Hepatic stellate cell (primary cell): ENCODE measurements around the gene ABL2.

ENCODE experiments used
- DNase-seq: peaks from one replicate; pipeline ENCODE4 v3.0.0; 2011; ENCODE audit warnings: low spot score

The ABL2 gene

DNA sequence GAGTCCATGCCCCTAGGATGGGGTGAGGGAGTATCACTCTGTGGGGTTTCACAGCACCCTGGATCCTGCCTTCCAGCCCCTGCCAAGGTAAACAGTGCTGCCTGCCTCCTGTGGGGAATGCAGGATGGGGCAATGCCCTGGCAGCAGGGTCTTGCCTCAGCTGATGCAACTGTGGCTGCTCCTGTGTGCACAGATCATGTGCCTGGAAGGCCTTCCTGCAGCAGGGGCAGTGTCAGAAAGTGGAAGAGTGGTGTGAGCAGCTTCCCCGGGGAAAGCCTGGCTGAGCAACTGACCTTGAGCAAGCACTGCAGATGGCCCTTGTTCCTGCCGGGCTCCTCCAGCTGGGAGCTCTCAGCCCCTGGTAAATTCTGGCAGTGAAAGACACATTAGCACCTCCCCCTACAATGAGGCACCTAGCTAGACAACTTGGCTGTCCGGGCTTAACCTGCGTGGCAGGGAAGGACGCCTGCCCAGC lies 137.7 kb downstream of the ABL2 start:
- DNase-seq = peak; percentile 49

DNA sequence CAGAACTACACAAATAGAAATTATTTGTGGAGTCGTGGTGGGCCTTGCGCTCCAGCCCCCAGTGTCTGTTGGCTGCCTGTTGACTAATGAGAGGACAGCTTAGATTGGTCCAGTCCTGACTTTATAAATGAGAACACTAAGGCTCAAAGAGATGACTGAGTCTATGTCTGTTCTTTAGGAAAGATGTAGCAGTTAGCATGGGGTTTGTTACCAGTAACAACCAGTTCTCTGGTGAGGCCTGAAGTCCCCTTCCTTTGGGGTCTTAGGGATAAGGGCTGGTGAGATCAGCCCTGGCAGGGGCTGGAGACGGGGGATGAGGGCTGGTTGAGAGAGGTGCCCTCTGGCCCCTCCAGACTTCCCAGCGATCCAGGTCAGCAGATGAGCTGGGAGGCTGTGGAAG lies 138.6 kb downstream of the ABL2 start:
- DNase-seq = no peak

DNA sequence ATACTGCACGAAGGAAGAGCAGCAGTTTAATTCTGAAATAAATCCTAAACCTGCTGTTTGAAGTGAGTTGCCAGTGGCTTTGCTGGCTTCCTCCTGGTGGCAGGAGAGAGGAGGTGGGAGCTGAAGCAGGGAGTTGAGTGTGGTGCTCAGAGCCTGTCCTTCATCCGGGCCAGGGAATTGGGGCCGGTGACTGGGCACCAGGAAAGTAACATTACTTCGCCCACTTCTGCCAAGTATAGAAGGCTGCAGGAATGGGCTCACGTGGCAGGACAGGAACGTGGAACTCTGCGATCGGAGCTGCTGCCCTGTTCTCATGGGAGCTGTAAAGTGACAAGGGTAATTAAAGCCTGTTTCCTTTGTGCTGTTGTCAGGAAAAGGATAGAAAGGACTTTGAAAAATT lies 139.0 kb downstream of the ABL2 start:
- DNase-seq = no peak

DNA sequence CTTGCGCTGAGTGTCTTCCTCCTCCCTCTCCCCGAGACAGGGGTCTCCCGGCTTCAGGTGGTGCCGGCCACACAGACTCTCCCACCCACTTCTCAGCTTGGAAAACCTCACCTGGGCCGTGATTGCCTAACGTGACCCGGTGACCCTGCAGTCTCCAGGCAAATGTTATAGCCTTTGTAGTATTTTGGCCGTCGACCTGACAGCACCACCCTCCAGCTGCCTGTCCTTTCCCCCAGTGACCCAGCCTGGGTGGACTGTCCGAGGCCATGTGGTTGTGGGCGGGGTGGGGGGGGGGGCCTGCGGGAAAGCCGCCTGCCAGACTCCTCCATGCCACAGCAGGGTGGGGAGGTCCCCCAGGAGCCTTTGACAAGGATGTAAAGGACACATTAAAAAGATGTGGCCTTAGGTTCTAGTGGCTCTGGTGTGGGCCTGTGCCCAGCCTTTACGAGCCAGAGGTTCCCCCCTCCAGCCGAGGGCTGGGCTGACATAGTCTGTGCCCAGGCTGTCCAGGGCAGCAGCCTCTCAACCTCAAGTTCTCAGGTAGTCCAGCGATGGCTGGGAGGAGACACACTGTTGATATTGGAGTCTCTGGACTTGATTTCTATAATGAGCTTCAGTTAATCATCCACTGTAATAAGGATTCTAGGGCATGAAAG lies 139.5 kb downstream of the ABL2 start:
- DNase-seq = no peak

DNA sequence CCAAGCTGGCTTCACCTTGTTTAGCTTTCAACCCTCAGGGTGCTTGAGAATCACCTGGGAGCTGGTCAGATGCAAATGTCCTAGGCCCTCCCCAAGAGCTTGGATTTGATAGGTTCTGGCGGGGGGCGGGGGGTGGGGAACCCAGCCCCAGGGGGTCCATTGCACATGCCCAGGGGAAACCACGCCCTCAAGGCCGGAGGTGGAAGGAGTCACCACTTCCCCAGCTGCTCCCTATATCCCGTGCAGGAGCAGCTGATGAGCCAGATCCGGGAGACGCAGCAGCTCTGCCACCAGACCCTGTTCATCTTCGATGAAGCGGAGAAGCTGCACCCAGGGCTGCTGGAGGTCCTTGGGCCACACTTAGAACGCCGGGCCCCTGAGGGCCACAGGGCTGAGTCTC lies 141.8 kb downstream of the ABL2 start:
- no peak for DNase-seq

DNA sequence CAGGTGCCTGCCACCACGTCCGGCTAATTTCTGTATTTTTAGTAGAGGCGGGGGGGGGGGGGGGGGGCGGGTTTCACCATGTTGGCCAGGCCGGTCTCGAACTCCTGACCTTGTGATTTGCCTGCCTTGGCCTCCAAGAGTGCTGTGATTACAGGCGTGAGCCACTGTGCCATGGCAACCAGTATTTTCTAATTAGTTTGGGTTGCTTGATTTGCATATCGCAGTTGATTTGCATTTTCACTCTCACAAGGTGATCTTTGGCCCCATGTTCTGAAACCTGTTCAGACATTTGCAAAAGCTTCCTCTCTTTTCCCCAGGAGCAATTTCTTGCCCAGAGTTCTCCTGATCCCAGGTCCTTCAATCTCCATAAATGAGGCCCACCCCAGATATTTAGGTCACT lies 145.9 kb downstream of the ABL2 start:
- DNase-seq = no peak

DNA sequence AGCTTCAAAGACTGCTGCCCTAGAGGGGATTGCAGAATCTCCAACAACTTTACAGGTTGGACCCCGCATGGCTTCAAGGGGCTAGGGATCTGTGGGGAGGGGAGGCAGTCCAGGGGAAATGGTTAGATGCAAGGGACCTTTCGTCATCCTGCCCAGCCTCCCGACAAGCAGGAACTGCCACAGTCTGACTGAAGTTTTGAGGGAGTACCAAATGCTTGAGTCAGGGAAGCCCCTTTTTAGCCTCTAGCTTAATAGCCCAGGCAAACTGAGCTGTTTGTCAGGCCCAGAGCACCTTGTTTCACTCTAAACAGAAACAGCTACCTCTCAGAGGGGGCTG lies 146.5 kb downstream of the ABL2 start:
- DNase-seq = no peak

DNA sequence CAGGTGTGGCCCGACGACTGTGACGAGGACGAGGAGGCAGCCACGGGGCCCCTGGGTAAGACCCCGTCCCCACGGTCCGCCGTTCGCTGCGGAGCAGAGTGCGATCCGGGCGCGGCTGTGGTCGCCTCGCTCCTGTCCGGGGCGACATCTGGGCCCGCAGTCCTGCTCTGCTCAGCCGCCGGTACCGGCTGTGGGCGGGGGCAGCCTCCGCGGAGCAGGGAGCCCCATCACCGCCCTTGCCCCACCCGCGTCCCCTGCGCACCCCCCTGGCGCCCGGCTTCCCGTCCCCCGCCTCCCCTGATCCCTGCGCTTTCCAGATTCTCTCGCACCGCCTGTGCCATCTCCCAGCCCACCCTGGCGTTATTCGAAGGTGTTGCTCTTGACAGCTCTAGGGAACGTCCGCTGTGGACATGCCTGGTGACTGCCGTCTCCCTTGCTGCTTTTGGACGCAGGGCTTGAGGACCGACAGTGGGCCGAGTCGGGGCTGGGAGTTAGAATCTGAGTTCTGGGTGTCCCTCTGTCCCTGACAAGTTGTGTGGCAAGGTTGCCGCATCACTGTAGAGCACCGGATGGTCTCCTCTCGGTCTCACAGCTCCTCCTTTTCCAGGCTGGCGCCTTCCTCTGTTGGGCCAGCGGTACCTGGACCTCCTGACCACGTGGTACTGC lies 147.0 kb downstream of the ABL2 start:
- DNase-seq = peak; percentile 58

DNA sequence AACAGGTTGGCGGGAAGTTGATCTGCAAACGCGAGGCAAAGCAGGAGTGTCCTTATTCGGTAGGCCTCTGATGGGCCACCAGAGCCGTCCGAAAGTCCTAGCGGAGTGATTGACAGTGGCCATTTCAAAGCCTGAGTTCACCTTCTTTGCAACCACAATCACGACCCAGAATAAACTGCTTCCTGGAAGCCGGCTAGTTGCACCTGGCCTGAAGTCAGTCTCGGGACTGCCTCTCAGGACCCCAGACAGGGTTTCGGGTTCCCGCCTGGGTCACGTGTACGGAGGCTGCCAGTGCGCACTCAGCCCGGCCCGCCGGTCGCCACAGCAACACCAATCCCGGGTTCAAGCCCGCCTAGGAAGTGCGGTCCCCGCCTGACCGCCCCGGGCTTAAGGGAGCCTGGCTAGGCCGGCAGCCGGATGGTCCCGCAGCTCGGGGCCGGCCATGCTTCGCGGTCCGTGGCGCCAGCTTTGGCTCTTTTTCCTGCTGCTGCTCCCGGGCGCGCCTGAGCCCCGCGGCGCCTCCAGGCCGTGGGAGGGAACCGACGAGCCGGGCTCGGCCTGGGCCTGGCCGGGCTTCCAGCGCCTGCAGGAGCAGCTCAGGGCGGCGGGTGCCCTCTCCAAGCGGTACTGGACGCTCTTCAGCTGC lies 147.7 kb downstream of the ABL2 start, which contains the start of gene TOR3A:
Gene TOR3A, plus strand, starts transcription at position 384 of the 646 bp plus-strand sequence. Its CDS starts 59 bp downstream, at position 443.
- DNase-seq = peak; percentile 88

DNA sequence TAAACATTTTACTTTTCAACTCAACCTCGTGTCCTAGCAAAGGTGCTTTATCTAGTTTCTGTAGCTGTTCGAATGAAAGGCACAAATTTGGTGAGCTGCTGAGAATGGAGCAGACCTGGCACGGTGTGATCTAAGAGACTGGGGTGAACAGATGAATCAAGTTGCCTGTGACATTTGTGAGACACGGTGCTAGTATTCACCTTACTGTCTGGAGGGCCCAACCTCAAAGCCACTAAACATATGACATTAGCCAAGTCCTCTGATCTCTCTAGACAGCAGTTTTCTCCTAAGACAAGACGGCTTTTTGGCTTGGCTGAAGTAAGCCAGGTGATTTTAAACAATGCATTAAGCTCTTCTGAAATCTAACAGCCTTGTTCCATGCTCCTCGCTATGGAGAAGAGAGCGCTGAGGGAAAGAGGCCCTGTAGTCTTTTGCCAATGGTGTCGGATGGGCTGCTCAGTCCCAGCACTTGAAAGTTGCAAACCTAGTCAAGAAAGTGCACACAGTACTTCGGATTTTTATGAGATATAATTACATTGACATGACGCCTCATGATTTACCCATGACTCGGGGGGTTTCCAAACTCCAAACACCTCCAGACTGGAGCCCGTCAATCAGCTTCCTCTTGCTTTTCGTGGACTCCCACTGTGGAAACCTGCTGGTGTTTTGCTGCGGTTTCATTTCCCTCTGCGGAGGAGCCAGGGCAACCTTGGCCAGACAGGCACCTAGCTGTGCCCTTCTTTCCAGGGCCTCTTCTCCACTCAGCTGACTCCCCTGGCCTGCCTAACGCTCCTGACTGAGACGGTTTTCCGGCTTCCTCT lies 148.4 kb downstream of the ABL2 start:
- no peak for DNase-seq

DNA sequence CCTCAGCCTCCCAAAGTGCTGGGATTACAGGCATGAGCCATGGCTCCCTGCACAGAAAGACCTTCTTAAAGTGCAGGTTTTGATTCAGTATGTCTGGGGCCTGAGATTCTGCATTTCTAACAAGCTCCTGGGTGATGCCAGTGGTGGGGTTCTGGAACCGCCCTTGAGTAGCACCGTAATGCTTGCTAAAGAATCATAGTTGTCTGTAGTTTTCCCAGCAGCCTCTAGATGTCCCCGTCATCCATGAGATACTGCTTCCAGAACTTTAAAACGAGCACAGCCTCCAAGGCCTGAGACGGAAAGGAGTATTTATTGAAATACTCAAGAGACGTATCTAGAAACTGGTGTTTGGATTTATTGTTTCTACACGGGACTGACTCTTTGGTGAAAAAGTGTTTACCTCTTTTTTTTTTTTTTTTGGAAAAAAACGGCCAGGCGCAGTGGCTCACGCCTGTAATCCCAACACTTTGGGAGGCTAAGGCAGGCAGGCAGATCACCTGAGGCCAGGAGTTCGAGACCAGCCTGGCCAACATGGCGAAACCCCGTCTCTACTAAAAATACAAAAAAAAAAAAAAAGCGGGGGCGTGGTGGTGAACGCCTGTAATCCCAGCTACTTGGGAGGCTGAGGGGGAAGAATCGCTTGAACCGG lies 150.2 kb downstream of the ABL2 start:
- DNase-seq = peak; percentile 69

DNA sequence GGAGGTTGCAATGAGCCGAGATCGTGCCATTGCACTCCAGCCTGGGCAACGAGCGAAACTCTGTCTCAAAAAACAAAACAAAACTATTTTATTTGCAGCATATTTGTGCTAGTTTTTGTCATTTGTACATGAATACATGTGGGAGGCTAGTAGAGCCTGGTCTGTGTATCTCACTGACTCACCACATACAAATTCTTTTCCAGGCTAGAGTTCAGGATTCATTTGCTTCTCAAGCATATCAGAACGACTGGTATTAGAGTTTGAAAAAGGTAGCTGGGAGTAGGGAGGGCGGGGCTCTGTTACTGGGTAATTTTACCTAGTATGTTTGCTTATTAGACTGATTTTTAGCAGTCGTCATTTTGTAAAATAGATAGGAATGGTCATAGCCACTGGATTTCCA lies 152.1 kb downstream of the ABL2 start:
- peak; percentile 59 for DNase-seq

DNA sequence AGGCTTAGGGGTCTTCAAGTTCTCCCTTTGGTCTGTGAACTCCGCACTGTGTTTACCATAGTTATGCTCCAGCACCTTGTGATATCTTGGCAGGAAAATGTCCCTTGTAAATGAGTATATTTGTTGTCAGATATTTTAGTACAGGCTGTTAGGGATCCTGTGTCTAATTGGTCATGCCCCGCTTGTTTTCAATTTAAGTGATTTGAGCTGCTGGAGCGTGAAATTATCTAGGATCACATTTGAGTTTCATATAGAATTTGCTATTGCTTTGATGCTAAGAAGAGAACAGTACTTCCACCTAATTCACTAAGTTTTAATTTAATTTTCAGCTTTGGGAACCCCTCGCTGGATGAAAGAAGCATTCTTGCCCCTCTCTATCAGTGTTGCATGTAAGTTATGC lies 163.0 kb downstream of the ABL2 start:
- DNase-seq = no peak

DNA sequence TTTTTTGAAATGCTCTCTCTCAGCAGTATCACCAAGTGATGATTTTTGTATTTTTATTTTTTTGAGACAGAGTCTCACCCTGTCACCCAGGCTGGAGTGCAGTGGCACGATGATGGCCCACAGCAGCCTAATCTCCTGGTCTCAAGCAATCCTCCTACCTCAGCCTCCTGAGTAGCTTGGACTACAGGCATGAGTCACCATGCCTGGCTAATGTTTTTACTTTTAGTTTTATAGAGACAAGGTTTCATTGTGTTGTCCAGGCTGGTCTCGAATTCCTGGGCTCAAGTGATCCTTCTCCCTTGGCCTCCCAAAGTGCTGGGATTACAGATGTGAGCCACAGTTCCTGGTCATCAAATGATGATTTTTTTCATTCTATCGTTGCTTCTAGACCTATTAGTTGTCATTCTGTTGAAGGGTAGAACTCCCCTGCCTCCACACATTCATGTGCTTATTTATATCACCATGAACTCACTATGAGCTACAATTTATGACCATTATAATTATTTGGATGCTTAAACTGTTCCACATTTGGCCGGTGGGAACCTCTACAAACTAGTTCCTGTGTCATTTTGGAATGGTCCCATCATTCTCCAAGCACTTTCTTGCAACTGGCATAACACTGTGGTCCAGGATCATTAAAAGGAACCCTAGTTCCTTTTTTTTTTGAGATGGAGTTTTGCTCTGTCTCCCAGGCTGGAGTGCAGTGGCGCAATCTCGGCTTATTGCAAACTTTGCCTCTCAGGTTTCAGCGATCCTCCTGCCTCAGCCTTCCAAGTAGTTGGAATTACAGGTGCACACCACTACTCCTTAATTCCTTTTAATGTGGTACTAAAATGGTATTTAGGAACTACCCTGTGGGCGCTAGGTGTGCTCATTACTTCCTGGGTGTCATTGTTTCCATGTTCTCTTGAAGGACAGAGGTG lies 167.9 kb downstream of the ABL2 start:
- no peak for DNase-seq

DNA sequence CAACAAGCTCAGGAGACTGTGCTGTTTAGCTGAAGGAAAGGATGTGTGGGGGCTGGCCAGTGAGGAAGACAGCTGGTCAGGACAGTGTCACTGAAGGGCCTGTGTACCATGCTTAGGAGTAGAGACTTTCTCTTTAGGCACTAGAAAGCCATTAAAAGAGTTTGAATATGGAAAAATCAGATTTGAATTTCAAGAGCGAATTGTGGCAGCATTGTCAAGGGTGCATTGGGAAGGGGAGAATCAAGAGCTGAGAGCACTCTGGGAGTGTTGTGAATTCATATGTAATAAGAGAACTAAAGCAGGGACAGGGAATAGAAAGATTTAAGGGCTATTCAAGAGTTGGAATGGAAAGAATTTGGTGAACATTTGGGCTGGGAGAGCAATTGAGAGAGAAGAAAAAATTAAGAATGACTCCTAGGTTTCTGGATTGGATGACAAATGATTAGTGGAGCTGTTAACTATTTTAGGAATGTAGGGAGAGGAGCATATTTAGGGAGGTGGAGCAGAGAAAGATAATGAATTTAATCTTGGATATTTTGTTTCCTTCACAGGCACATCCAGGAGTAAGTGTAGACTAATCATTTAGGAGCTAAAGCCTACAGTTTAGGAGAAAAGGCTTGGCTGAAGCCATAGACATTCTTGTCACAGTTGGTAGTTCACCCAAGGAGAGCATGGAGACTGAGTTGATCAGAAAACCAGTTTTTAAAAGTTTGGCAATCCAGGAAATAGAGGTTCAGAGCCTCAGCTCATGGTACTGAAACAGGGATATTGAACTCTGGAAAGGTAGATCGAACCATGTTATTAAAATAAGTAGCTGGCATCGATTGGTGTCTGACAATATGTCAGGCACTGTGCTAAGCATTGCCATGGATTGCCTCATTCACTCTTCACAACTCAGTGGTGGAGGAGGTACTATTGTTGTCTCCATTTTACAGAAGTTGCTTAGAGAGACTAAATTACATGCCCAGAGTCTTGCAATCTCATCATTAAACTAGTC lies 170.7 kb downstream of the ABL2 start:
- DNase-seq = peak; percentile 34

DNA sequence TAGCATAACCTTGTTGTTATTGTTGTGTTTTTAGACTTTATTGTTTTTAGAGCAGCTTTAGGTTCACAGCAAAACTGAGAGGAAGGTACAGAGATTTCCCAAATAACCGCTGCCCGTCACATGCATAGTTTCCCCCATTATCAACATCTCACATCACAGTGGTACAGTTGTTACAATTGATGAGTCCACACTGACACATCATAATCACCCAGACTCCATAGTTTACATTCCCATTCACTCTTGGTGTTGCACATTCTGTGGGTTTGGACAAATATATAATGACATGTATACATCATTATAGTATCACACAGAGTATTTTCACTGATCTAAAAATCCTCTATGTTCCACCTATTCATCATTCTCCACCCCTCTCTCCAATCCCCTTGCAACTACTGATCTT lies 173.5 kb downstream of the ABL2 start:
- no peak for DNase-seq

DNA sequence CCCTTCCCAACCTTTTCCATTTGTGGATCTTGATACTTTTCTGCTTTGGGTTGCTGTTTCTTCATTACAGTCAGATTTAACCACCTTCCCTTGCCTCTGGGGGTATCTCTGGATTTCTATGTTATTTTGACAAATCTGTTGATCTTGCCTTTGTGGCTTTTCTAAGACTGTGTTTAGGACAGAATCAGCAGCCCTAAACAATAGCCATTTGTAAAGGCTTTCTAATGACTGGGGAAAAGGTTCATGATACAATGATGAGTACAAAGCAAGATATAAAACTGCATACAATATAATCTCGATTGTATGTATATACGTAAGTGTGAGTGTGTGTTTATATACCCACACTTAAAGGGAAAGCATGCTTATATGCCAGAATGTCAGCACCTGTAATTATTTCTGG lies 176.0 kb downstream of the ABL2 start:
- no peak for DNase-seq

DNA sequence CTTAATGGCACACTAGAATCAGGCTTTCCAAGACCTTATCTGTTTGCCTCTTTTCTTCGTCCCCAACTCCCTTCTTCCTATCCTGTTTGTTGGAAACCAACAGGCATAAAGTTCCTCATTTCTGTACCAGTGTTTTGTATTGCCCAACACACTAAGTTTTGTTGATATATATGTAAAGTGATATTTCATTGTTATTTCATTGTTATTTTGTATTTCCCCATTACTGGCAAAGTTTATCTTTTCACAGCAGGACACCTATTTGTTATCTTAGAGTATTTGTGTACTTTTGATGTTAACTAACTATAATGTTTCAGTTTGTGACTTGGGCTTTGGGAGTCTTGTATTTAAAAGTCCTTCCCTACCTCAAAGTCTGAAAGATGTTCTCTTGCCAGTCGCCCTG lies 176.7 kb downstream of the ABL2 start:
- DNase-seq = no peak
